OCI-LY3 (cell line): ENCODE measurements around the gene PLEK2.

Experiments
- H2AFZ ChIP-seq: fragments of 200-600, 300-600 bp; shearing (Covaris generic); 2 replicates; pipeline ENCODE4 v1.6.0; 2014; ENCODE audit warnings: antibody characterized with exemption, low read depth, low read length
- H3K27ac ChIP-seq: fragments of 200-600, 300-600 bp; sonication (generic); 2 replicates; pipeline ENCODE4 v1.5.1; 2014; ENCODE audit warnings: mild to moderate bottlenecking, low read length, moderate library complexity, mixed read lengths
- H3K27me3 ChIP-seq: fragments of 200-600, 300-600 bp; sonication (generic); 2 replicates; pipeline ENCODE4 v1.6.1; 2014; ENCODE audit warnings: low read depth, low read length, mixed read lengths
- H3K36me3 ChIP-seq: fragments of 200-600, 300-600 bp; sonication (generic); replicated peaks from 2 replicates; pipeline ENCODE3; 2014; ENCODE audit warnings: low read depth, low read length, mixed read lengths
- H3K4me1 ChIP-seq: fragments of 300-600, 200-600 bp; sonication (generic); 2 replicates; pipeline ENCODE4 v1.6.1; 2014; ENCODE audit warnings: low read length, mixed read lengths
- H3K4me2 ChIP-seq: fragments of 200-600, 300-600 bp; sonication (generic); 2 replicates; pipeline ENCODE4 v1.6.1; 2014; ENCODE audit warnings: low read length, mixed read lengths
- H3K4me3 ChIP-seq: fragments of 300-600, 200-600 bp; sonication (generic); 2 replicates; pipeline ENCODE4 v1.5.1; 2014; ENCODE audit warnings: antibody characterized with exemption, mild to moderate bottlenecking, low read length, moderate library complexity
- H3K79me2 ChIP-seq: fragments of 300-600, 200-600 bp; shearing (Covaris generic); 2 replicates; pipeline ENCODE4 v1.6.1; 2014; ENCODE audit warnings: mild to moderate bottlenecking, low read length, mixed read lengths
- H3K9ac ChIP-seq: fragments of 300-600, 200-600 bp; shearing (Covaris generic); 2 replicates; pipeline ENCODE4 v1.6.0; 2014; ENCODE audit warnings: mild to moderate bottlenecking, low read length, moderate library complexity
- H3K9me3 ChIP-seq: fragments of 200-600, 300-600 bp; shearing (Covaris generic); 2 replicates; pipeline ENCODE4 v1.6.1; 2014; ENCODE audit warnings: low read length, mixed read lengths; ENCODE audit not compliant: insufficient read depth
- H4K20me1 ChIP-seq: fragments of 200-600, 300-600 bp; sonication (generic); 2 replicates; pipeline ENCODE4 v1.6.1; 2016; ENCODE audit warnings: low read length, mixed read lengths; ENCODE audit not compliant: insufficient read depth
- EZH2phosphoT487 ChIP-seq: fragments of 200-600 bp; shearing (Covaris generic); IDR thresholded peaks from 2 replicates; pipeline ENCODE4 v1.6.1; 2018; ENCODE audit warnings: antibody characterized with exemption, mixed run types, low read depth
- TF ChIP-seq, protein P1 (sequence below): fragments of 200-600, 300-600 bp; sonication (generic); IDR thresholded peaks from 2 replicates; pipeline ENCODE4 v1.5.1; 2014; ENCODE audit warnings: antibody characterized with exemption, low read length, low read depth

The PLEK2 gene

DNA sequence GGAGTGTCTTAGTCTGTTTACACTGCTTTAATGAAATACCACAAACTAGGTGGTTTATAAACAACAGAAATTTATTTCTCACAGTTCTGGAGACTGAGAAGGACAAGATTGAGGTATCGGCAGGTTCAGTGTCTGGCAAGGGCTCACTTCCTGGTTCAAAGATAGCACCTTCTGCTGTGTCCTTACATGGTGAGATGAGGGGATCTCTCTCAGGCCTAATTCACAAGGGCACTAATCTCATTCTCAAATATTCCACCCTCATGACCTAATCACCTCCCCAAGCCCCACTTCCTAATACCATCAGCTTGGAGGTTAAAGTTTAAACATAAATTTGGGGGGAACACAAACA lies 35.0 kb upstream of the PLEK2 start:
- Histone ChIP-seq H3K36me3 (no peaks in the 10 kb centered on the region), H3K4me3 (no peak overlapping the region), H3K9ac (no peak overlapping the region), H3K4me2 (no peak overlapping the region), H3K4me1 (no peaks in the 10 kb centered on the region), H2AFZ (no peak overlapping the region), H3K27ac (no peak overlapping the region), H4K20me1 (no peaks in the 10 kb centered on the region), H3K27me3 (peaks cover 45% of the 10 kb centered on the region), H3K9me3 (no peaks in the 10 kb centered on the region), H3K79me2 (no peaks in the 10 kb centered on the region)
- TF ChIP-seq, protein P1, sequence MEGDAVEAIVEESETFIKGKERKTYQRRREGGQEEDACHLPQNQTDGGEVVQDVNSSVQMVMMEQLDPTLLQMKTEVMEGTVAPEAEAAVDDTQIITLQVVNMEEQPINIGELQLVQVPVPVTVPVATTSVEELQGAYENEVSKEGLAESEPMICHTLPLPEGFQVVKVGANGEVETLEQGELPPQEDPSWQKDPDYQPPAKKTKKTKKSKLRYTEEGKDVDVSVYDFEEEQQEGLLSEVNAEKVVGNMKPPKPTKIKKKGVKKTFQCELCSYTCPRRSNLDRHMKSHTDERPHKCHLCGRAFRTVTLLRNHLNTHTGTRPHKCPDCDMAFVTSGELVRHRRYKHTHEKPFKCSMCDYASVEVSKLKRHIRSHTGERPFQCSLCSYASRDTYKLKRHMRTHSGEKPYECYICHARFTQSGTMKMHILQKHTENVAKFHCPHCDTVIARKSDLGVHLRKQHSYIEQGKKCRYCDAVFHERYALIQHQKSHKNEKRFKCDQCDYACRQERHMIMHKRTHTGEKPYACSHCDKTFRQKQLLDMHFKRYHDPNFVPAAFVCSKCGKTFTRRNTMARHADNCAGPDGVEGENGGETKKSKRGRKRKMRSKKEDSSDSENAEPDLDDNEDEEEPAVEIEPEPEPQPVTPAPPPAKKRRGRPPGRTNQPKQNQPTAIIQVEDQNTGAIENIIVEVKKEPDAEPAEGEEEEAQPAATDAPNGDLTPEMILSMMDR, result no peak
- no peak for TF ChIP-seq EZH2phosphoT487

DNA sequence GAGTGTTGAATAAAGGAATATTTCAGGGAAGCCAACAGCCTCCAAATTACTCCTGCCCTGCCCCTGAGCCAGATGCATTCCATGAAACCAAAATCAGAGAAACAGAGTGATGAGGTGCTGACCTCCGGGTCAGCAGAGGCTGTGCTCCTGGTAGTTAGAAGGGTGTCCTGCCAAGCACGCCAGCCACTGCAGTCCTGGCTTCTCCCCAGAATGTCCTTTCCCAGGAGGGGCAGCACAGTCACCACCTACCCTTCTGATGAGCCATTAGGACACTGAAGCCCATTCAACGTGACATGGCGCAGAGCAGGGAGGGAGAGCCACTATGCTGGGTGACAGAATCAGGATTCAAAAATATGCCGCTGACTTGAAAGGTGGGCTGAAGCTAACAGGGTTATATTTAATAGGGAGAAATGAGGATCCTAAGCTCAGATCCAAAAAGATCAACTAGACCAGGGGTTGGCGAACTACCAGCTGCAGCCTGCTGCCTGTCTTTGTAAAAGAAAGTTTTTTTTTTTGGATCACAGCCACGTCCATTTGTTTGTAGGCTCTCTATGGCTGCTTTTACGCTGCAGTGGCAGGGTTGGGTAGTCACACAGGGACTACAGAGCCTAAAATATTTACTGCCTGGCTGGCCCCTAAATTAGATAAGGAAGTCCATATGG lies 34.5 kb upstream of the PLEK2 start:
- Histone ChIP-seq H2AFZ (no peak overlapping the region), H3K27me3 (peaks cover 45% of the 10 kb centered on the region), H3K9ac (no peak overlapping the region), H3K79me2 (no peaks in the 10 kb centered on the region), H3K36me3 (no peaks in the 10 kb centered on the region), H4K20me1 (no peaks in the 10 kb centered on the region), H3K4me3 (no peak overlapping the region), H3K27ac (no peak overlapping the region), H3K9me3 (no peaks in the 10 kb centered on the region), H3K4me2 (no peak overlapping the region), H3K4me1 (no peaks in the 10 kb centered on the region)
- no peak for TF ChIP-seq EZH2phosphoT487
- TF ChIP-seq, protein P1, result no peak

DNA sequence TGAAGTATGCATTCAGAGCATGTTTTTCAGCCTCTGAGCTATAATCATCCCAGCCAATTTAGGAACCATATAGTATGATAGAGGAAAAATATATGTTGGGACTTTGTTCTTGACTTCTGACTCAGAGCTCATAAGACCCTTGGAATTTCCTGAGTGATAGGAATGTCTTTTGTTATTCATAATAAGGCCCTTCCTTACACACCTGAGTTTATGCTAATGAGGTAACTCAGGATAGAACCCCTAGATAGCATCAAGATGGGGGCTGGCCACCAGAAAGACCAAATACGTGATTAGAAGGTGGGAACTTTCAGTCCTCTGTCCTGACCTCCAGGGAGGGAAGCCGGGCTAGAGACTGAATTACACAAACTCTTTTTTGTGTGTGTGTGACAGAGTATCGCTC lies 32.4 kb upstream of the PLEK2 start:
- no peak for TF ChIP-seq EZH2phosphoT487
- TF ChIP-seq, protein P1, result no peak
- no peaks in the 10 kb centered on the region for H3K4me1 ChIP-seq
- no peaks in the 10 kb centered on the region for H3K36me3 ChIP-seq
- H2AFZ ChIP-seq, result no peak overlapping the region
- no peak overlapping the region for H3K9ac ChIP-seq
- no peak overlapping the region for H3K27ac ChIP-seq
- no peak overlapping the region for H3K4me2 ChIP-seq
- H4K20me1 ChIP-seq, result no peaks in the 10 kb centered on the region
- H3K27me3 ChIP-seq, result peaks cover 45% of the 10 kb centered on the region
- H3K9me3 ChIP-seq, result no peaks in the 10 kb centered on the region
- no peak overlapping the region for H3K4me3 ChIP-seq
- H3K79me2 ChIP-seq, result no peaks in the 10 kb centered on the region

DNA sequence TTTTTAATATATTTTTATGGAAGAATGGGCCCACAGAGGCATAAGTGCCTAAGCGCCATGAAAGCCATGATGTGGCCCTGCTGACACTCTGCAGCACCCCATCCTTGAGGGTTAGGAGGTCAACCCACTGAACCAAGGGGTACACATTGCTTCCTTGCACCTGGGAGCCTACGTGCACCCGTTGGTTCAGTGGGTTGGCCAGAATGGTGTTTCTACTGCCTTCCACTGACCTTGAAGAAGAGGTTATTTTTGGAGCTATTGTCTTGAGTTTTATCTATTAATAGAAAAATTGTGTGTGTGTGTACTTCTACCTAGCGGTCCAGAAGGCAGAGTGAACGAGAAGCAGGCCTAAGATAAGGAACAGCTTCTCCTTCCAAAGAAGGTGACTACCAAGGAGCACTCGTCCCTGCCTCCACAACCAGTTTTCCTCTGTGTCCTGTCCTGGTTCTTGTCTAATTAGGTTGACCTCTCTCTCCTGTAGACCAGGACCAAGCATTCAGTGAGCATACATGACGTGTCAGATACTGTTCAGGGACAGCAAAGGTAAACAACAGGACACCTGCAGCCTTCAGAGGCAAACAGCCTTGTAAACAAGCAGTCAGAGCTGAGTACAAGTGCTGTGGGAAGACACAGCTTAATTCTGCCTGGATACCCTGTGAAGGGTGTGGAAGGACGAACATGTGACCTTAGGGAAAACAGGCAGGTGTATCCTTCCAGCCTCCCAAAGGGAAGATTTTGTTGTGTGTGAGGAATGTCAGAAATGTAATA lies 30.4 kb upstream of the PLEK2 start:
- H3K79me2 ChIP-seq, result no peaks in the 10 kb centered on the region
- no peak overlapping the region for H2AFZ ChIP-seq
- no peaks in the 10 kb centered on the region for H3K9me3 ChIP-seq
- H4K20me1 ChIP-seq, result no peaks in the 10 kb centered on the region
- no peak overlapping the region for H3K27ac ChIP-seq
- no peak for TF ChIP-seq EZH2phosphoT487
- H3K27me3 ChIP-seq, result peaks cover 48% of the 10 kb centered on the region
- H3K4me1 ChIP-seq, result no peaks in the 10 kb centered on the region
- no peak overlapping the region for H3K4me2 ChIP-seq
- no peaks in the 10 kb centered on the region for H3K36me3 ChIP-seq
- no peak overlapping the region for H3K9ac ChIP-seq
- no peak overlapping the region for H3K4me3 ChIP-seq
